ENCODE data around the gene SNED1. TPM values are rescaled to one million over a fixed set of nuclear protein-coding genes. Genes with fewer than 3 reads are reported as not detected.

SNED1 gene
- total and polyA plus RNA-seq, 9 of the 15 experiments (the other 6 are each of a cell fraction or from before 2014, with no cell fraction given): 0.03 to 0.07 (median 0.05) TPM; not detected in 5

DNA sequence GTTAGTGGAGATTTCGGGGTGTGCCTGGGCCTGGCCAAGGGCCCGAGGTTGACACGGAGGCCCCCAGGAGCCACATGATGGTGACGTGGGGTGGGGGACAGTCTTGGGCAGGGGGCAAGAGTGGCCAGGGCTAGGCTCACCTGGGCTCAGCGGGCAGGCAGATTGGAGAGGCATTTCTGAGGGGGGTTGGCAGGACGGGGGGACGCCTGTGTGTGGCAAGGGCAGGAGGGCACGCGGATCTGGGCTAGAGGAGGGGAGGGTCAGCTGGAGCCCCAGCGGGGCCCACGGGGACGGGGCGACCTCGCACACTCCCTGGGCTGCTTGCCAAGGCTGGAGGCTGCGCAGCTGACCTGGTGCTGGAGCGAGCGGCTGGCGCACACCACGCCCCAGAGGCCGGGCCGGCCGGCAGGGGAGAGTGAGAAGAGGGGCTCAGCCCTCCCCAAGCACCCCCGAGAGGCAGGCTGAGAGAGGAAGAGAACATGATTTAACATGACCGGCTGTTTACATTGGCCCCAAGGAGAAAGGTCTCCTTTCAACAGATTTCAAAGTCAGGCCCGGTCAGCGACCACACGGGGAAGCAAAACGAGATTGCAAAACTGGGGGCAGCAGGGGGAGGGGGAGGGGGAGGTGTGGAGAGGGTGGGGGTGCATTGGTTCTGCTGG lies 38.0 kb upstream of the SNED1 start:
- BruUV-seq (replicated peaks): no TSS peak
- WGBS (ENCODE audit: insufficient coverage, low coverage, missing lambda C conversion rate): 2% methylated on average over 10 of the region's 28 CpGs
- Histone ChIP-seq H3K9ac (ENCODE audit: insufficient read depth in 1 of 2, low read depth in 2 of 2, low read length in 2 of 2) (no peak overlapping the region), H3K36me3 (ENCODE audit: control insufficient read depth, insufficient read depth, low read length) (no peaks in the 10 kb centered on the region), H3K27ac (ENCODE audit: extremely low read depth, low read depth, low read length) (no peak overlapping the region), H3K9me1 (ENCODE audit: control insufficient read depth, insufficient read depth, low read length) (no peaks in the 10 kb centered on the region), H3K4me1 (replicated peaks in 1 of 2; ENCODE audit: control insufficient read depth in 2 of 2, insufficient read depth in 2 of 2, low read length in 2 of 2) (peaks cover 0 to 5% of the 10 kb centered on the region in 2 experiments; a peak in 1 of 5 replicates), H3K4me2 (ENCODE audit: insufficient read depth, low read length) (no peak overlapping the region), H4K20me1 (replicated peaks; ENCODE audit: control insufficient read depth, insufficient read depth, low read length) (no peaks in the 10 kb centered on the region), H3K27me3 (ENCODE audit: control insufficient read depth in 2 of 2, insufficient read depth in 2 of 2, low read length in 2 of 2) (peaks cover 0 to 50% of the 10 kb centered on the region in 2 experiments; a peak in 2 of 5 replicates), H3K79me2 (ENCODE audit: control insufficient read depth, insufficient read depth, low read length) (no peaks in the 10 kb centered on the region), H3K4me3 (no peak overlapping the region), H2AFZ (ENCODE audit: low read depth, low read length) (no peak overlapping the region), H3K9me3 (replicated peaks; ENCODE audit: control insufficient read depth, insufficient read depth, low read depth, low read length) (no peaks in the 10 kb centered on the region)
- in situ Hi-C loops (cut with MboI): no loop called here
- DNase-seq (ENCODE audit: extremely low read depth in 1 of 4, low spot score in 3 of 4) (no peak), ATAC-seq (no peak), FAIRE-seq (no peak)
- ChIA-PET CTCF (ENCODE audit: low intra/inter-chr PET ratio) (no interaction called here), POLR2A (interaction anchor here (0.8 kb wide), 1 partner anchor 51 kb away, joined by 4 read pairs; no protein-coding TSS in a partner anchor)
- TF ChIP-seq, protein P1, sequence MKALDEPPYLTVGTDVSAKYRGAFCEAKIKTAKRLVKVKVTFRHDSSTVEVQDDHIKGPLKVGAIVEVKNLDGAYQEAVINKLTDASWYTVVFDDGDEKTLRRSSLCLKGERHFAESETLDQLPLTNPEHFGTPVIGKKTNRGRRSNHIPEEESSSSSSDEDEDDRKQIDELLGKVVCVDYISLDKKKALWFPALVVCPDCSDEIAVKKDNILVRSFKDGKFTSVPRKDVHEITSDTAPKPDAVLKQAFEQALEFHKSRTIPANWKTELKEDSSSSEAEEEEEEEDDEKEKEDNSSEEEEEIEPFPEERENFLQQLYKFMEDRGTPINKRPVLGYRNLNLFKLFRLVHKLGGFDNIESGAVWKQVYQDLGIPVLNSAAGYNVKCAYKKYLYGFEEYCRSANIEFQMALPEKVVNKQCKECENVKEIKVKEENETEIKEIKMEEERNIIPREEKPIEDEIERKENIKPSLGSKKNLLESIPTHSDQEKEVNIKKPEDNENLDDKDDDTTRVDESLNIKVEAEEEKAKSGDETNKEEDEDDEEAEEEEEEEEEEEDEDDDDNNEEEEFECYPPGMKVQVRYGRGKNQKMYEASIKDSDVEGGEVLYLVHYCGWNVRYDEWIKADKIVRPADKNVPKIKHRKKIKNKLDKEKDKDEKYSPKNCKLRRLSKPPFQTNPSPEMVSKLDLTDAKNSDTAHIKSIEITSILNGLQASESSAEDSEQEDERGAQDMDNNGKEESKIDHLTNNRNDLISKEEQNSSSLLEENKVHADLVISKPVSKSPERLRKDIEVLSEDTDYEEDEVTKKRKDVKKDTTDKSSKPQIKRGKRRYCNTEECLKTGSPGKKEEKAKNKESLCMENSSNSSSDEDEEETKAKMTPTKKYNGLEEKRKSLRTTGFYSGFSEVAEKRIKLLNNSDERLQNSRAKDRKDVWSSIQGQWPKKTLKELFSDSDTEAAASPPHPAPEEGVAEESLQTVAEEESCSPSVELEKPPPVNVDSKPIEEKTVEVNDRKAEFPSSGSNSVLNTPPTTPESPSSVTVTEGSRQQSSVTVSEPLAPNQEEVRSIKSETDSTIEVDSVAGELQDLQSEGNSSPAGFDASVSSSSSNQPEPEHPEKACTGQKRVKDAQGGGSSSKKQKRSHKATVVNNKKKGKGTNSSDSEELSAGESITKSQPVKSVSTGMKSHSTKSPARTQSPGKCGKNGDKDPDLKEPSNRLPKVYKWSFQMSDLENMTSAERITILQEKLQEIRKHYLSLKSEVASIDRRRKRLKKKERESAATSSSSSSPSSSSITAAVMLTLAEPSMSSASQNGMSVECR (CRISPR knock-in tag; IDR thresholded peaks at IDR 0.05): no peak
- TF ChIP-seq LEF1 (IDR thresholded peaks at IDR 0.05) (no peak), SMARCA5 (IDR thresholded peaks at IDR 0.05) (no peak)
- TF ChIP-seq, protein P2, sequence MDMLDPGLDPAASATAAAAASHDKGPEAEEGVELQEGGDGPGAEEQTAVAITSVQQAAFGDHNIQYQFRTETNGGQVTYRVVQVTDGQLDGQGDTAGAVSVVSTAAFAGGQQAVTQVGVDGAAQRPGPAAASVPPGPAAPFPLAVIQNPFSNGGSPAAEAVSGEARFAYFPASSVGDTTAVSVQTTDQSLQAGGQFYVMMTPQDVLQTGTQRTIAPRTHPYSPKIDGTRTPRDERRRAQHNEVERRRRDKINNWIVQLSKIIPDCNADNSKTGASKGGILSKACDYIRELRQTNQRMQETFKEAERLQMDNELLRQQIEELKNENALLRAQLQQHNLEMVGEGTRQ (CRISPR knock-in tag; IDR thresholded peaks at IDR 0.05): no peak
- intact Hi-C loops (cut with micrococcal nuclease): no loop called here
